ENCODE measurements around the gene MTG1.

MTG1 gene

GRCh38 chr10:133394064-133394663, at the start of gene MTG1:
TSS of gene MTG1 (plus strand) at chr10:133394157. CDS start at chr10:133394221, 64 bp downstream.
- DNase-seq (ENCODE audit: low read depth, low spot score): peak; percentile 73

- DNase-seq (ENCODE audit: low read depth, low spot score): no peak
Measured at GRCh38 chr10:133344236-133344635, 49.7 kb upstream of the MTG1 start.

- DNase-seq (ENCODE audit: low read depth, low spot score): no peak
Measured at GRCh38 chr10:133346413-133346812, 47.5 kb upstream of the MTG1 start.

GRCh38 chr10:133347710-133348517, 46.0 kb upstream of the MTG1 start:
- DNase-seq (ENCODE audit: low read depth, low spot score): no peak

GRCh38 chr10:133349160-133349568, 44.8 kb upstream of the MTG1 start:
- no peak for DNase-seq (ENCODE audit: low read depth, low spot score)

- DNase-seq (ENCODE audit: low read depth, low spot score): no peak
Measured at GRCh38 chr10:133349577-133350011, 44.4 kb upstream of the MTG1 start.

- DNase-seq (ENCODE audit: low read depth, low spot score): no peak
Measured at GRCh38 chr10:133350283-133350949, 43.5 kb upstream of the MTG1 start.

- DNase-seq (ENCODE audit: low read depth, low spot score): no peak
Measured at GRCh38 chr10:133350950-133351329, 43.0 kb upstream of the MTG1 start.

- DNase-seq (ENCODE audit: low read depth, low spot score): no peak
Measured at GRCh38 chr10:133351408-133352318, 42.3 kb upstream of the MTG1 start.

GRCh38 chr10:133353202-133353959, 40.6 kb upstream of the MTG1 start:
- no peak for DNase-seq (ENCODE audit: low read depth, low spot score)

GRCh38 chr10:133353988-133354605, 39.9 kb upstream of the MTG1 start:
- no peak for DNase-seq (ENCODE audit: low read depth, low spot score)

- DNase-seq (ENCODE audit: low read depth, low spot score): no peak
Measured at GRCh38 chr10:133354672-133355240, 39.2 kb upstream of the MTG1 start.

GRCh38 chr10:133355266-133355665, 38.7 kb upstream of the MTG1 start:
- DNase-seq (ENCODE audit: low read depth, low spot score): no peak

- DNase-seq (ENCODE audit: low read depth, low spot score): no peak
Measured at GRCh38 chr10:133355991-133356390, 38.0 kb upstream of the MTG1 start.

- no peak for DNase-seq (ENCODE audit: low read depth, low spot score)
Measured at GRCh38 chr10:133356549-133357284, 37.2 kb upstream of the MTG1 start.

- no peak for DNase-seq (ENCODE audit: low read depth, low spot score)
Measured at GRCh38 chr10:133357285-133358161, 36.4 kb upstream of the MTG1 start, which contains the start of gene FUOM. TSS of gene FUOM (minus strand) at chr10:133358019. CDS start at chr10:133358007, 12 bp downstream.

- no peak for DNase-seq (ENCODE audit: low read depth, low spot score)
Measured at GRCh38 chr10:133358162-133358924, 35.6 kb upstream of the MTG1 start.

Measured in brain pericyte (primary cell).